HCT116 (cell line): ENCODE results near the gene TCF21. TPM values are rescaled to one million over a fixed set of nuclear protein-coding genes. Genes with fewer than 3 reads are reported as not detected.

Experiments used
- ATAC-seq: fragments of 200-7000 bp; cut with Tn5 transposase; 2 replicates; pipeline ENCODE4 v1.9.1; 2020; ENCODE audit warnings: mild to moderate bottlenecking, moderate library complexity
- BruUV-seq: library from RNA; stranded (reverse); fragments of 400-500 nt; replicated peaks from 2 replicates; lab custom pipeline; 2021; lab: Mats Ljungman, UMichigan
- CTCF ChIA-PET: fragments of 300-600 bp; sonication (Branson Sonifier 250); formaldehyde crosslinking; loops from one replicate; lab custom pipeline; 2021; ENCODE audit warnings: antibody characterized with exemption; lab: Charles Lee
- POLR2A ChIA-PET: fragments of 300-600, 350-600 bp; sonication (Branson Sonifier 250); formaldehyde crosslinking; loops from one replicate; lab custom pipeline; 2021; ENCODE audit warnings: antibody characterized with exemption; lab: Charles Lee
- RAD21 ChIA-PET, 2 experiments: fragments of 300-600 bp; sonication (Branson Sonifier 250); formaldehyde crosslinking; loops; one replicate each; lab custom pipeline; 2023; ENCODE audit warnings: low total read pairs in 2 of 2; ENCODE audit not compliant: uncharacterized antibody in 2 of 2, unreplicated experiment in 2 of 2, low non-redundant PET in 1 of 2; lab: Charles Lee
- DNase-seq: peaks from one replicate; pipeline ENCODE4 v3.0.0-alpha.2; 2010; ENCODE audit warnings: low read depth, low spot score
- H2AFZ ChIP-seq: fragments of 200-600 bp; shearing (Covaris generic), sonication (generic); 2 replicates; pipeline ENCODE4 v1.6.1; 2017; ENCODE audit warnings: low read depth, mixed run types, mixed read lengths, antibody characterized with exemption, low read length; ENCODE audit not compliant: poor library complexity, severe bottlenecking
- H3K27ac ChIP-seq: 2 replicates; pipeline ENCODE4 v1.5.1; 2012; ENCODE audit warnings: low read depth, low read length
- H3K27me3 ChIP-seq: fragments of 200-600 bp; sonication (generic); 2 replicates; pipeline ENCODE4 v1.6.1; 2016; ENCODE audit warnings: mixed run types, low read length, mixed read lengths; ENCODE audit not compliant: insufficient read depth
- H3K36me3 ChIP-seq, 2 experiments: fragments of 200-500 bp in 1 of 2; fragments of 200-600 bp in 1 of 2; sonication (Bioruptor generic) in 1 of 2; sonication (generic) in 1 of 2; 2 replicates each; pipeline versions ENCODE4 v1.5.1 to v1.6.1; 2014 to 2016; ENCODE audit warnings: low read length in 2 of 2, inconsistent platforms in 1 of 2, mixed read lengths in 1 of 2, mixed run types in 1 of 2; ENCODE audit not compliant: insufficient read depth in 2 of 2, control insufficient read depth in 1 of 2
- H3K4me1 ChIP-seq, 2 experiments: fragments of 200-600 bp in 1 of 2; sonication (generic) in 1 of 2; 2 replicates each; pipeline versions ENCODE4 v1.5.1 to v1.6.1; 2012 to 2017; ENCODE audit warnings: low read length in 2 of 2, inconsistent platforms in 1 of 2, mild to moderate bottlenecking in 1 of 2, mixed read lengths in 1 of 2, mixed run types in 1 of 2, moderate library complexity in 1 of 2; ENCODE audit not compliant: insufficient read depth in 2 of 2, control insufficient read depth in 1 of 2
- H3K4me2 ChIP-seq: fragments of 200-600 bp; sonication (generic); 2 replicates; pipeline ENCODE4 v1.6.1; 2017; ENCODE audit warnings: mixed run types, low read length, mixed read lengths
- H3K4me3 ChIP-seq, 2 experiments: fragments of 200-600 bp in 1 of 2; sonication (generic) in 1 of 2; replicated peaks in 1 of 2; 2 replicates each; pipeline ENCODE4 v1.5.1; 2011 to 2016; ENCODE audit warnings: low read length in 2 of 2, control low read depth in 1 of 2, low read depth in 1 of 2, mild to moderate bottlenecking in 1 of 2, mixed read lengths in 1 of 2, mixed run types in 1 of 2
- H3K79me2 ChIP-seq: fragments of 200-600 bp; sonication (generic); 2 replicates; pipeline ENCODE4 v1.6.1; 2017; ENCODE audit warnings: mild to moderate bottlenecking, mixed run types, low read length, moderate library complexity, mixed read lengths; ENCODE audit not compliant: insufficient read depth
- H3K9ac ChIP-seq: fragments of 200-600 bp; sonication (generic); 2 replicates; pipeline ENCODE4 v1.6.1; 2016; ENCODE audit warnings: low read length, mixed read lengths
- H3K9me2 ChIP-seq: fragments of 200-600 bp; sonication (generic), shearing (Covaris generic); 2 replicates; pipeline ENCODE4 v1.6.1; 2017; ENCODE audit warnings: mixed run types, mild to moderate bottlenecking, moderate library complexity; ENCODE audit not compliant: insufficient read depth
- H3K9me3 ChIP-seq, 2 experiments: fragments of 200-500 bp in 1 of 2; fragments of 200-600 bp in 1 of 2; sonication (Bioruptor generic) in 1 of 2; sonication (generic) in 1 of 2; 2 replicates each; pipeline ENCODE4 v1.6.1; 2014 to 2017; ENCODE audit warnings: low read length in 2 of 2, mixed read lengths in 2 of 2, inconsistent platforms in 1 of 2, low read depth in 1 of 2, mild to moderate bottlenecking in 1 of 2, mixed run types in 1 of 2, moderate library complexity in 1 of 2; ENCODE audit not compliant: control insufficient read depth in 1 of 2, insufficient read depth in 1 of 2
- H4K20me1 ChIP-seq: fragments of 200-600 bp; sonication (generic), shearing (Covaris generic); 2 replicates; pipeline ENCODE4 v1.6.1; 2017; ENCODE audit warnings: mixed run types, mild to moderate bottlenecking, moderate library complexity; ENCODE audit not compliant: insufficient read depth
- CBX3 ChIP-seq: IDR thresholded peaks from 2 replicates; pipeline ENCODE4 v1.6.1; 2012; ENCODE audit warnings: low read depth
- CEBPB ChIP-seq: IDR thresholded peaks from 2 replicates; pipeline ENCODE4 v1.6.1; 2012; ENCODE audit warnings: low read depth
- CTCF ChIP-seq, 3 experiments: fragments of 200-600 bp in 1 of 3; sonication (generic) in 1 of 3; IDR thresholded peaks in 2 of 3; conservative IDR thresholded peaks in 1 of 3; 2 replicates each; pipeline ENCODE4 v1.5.1; 2012 to 2017; ENCODE audit warnings: low read depth in 2 of 3, low read length in 2 of 3, antibody characterized with exemption in 1 of 3, borderline replicate concordance in 1 of 3, control low read depth in 1 of 3, mild to moderate bottlenecking in 1 of 3, mixed read lengths in 1 of 3, mixed run types in 1 of 3, moderate library complexity in 1 of 3; ENCODE audit not compliant: insufficient read depth in 1 of 3
- EGR1 ChIP-seq: IDR thresholded peaks from 2 replicates; pipeline ENCODE4 v1.6.1; 2012; ENCODE audit warnings: low read depth
- ELF1 ChIP-seq: IDR thresholded peaks from 2 replicates; pipeline ENCODE4 v1.6.1; 2012; ENCODE audit warnings: low read depth, borderline replicate concordance
- EZH2 ChIP-seq: fragments of 200-600 bp; sonication (generic); IDR thresholded peaks from 2 replicates; pipeline ENCODE4 v1.6.1; 2017; ENCODE audit warnings: antibody characterized with exemption, mixed run types
- JUND ChIP-seq: IDR thresholded peaks from 2 replicates; pipeline ENCODE4 v1.6.1; 2012
- POLR2A ChIP-seq: IDR thresholded peaks from 2 replicates; pipeline ENCODE4 v1.7.0; 2011; ENCODE audit warnings: borderline replicate concordance; ENCODE audit not compliant: insufficient read depth, insufficient read length; ENCODE audit errors: extremely low read depth
- POLR2AphosphoS5 ChIP-seq: IDR thresholded peaks from 2 replicates; pipeline ENCODE4 v1.6.1; 2011; ENCODE audit warnings: mild to moderate bottlenecking, low read depth, low read length, moderate library complexity
- SP1 ChIP-seq: IDR thresholded peaks from 2 replicates; pipeline ENCODE4 v1.6.1; 2012; ENCODE audit warnings: low read depth
- YY1 ChIP-seq: IDR thresholded peaks from 2 replicates; pipeline ENCODE4 v1.6.1; 2011; ENCODE audit warnings: low read length, low read depth, moderate library complexity, mild to moderate bottlenecking; ENCODE audit not compliant: insufficient replicate concordance; ENCODE audit errors: extremely low read depth
- ZBTB33 ChIP-seq: IDR thresholded peaks from 2 replicates; pipeline ENCODE4 v1.6.1; 2011; ENCODE audit warnings: mild to moderate bottlenecking, low read length, moderate library complexity; ENCODE audit not compliant: insufficient replicate concordance; ENCODE audit errors: extremely low read depth
- ZNF274 ChIP-seq: fragments of 200-500 bp; sonication (Bioruptor generic); IDR thresholded peaks from 2 replicates; pipeline ENCODE4 v1.6.1; 2014; ENCODE audit warnings: mild to moderate bottlenecking, low read depth, low read length, inconsistent platforms
- intact Hi-C: fragments of 100-400 bp; cut with micrococcal nuclease; formaldehyde crosslinking; loops from 2 replicates; pipeline ENCODE4 v1.10.0; 2022
- total RNA-seq: library from RNA; stranded (reverse); gene quantifications from one replicate; pipeline ENCODE4 v1.2.1, GENCODE V29; 2021; ENCODE audit not compliant: unreplicated experiment
- TF ChIP-seq, protein P1 (sequence below): IDR thresholded peaks from 2 replicates; pipeline ENCODE4 v1.6.1; 2012

The TCF21 gene
- total RNA-seq, 1 experiment from 2014 or later = 0.20 TPM

GRCh38 chr6:133887156-133887879 lies 1.6 kb upstream of the TCF21 start:
- DNase-seq (no peak), ATAC-seq (no peak)
- H3K9ac ChIP-seq = no peak overlapping the region
- no peak overlapping the region for H3K4me3 ChIP-seq
- TF ChIP-seq ZNF274 (no peak), JUND (no peak), ZBTB33 (no peak), CEBPB (no peak), YY1 (no peak), CBX3 (no peak), EZH2 (no peak), EGR1 (no peak), POLR2AphosphoS5 (no peak), SP1 (no peak), CTCF (IDR thresholded peaks at IDR 0.05 in 2 of 3, conservative IDR thresholded peaks at IDR 0.05 in 1 of 3; ENCODE audit: borderline replicate concordance in 1 of 3, insufficient read depth in 1 of 3, low read depth in 2 of 3, low read length in 2 of 3) (no peak), POLR2A (no peak), ELF1 (no peak)
- TF ChIP-seq, protein P1, sequence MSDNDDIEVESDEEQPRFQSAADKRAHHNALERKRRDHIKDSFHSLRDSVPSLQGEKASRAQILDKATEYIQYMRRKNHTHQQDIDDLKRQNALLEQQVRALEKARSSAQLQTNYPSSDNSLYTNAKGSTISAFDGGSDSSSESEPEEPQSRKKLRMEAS = no peak
- H3K4me1 ChIP-seq = peaks cover 4 to 22% of the 10 kb centered on the region in 2 experiments; a peak in 3 of 4 replicates
- intact Hi-C loops = no loop called here
- no peaks in the 10 kb centered on the region for H3K36me3 ChIP-seq
- H2AFZ ChIP-seq = no peak overlapping the region
- ChIA-PET CTCF (interaction anchor here (1.0 kb wide), 1 partner anchor 34 kb away, joined by 3 read pairs; no protein-coding TSS in a partner anchor), POLR2A (no interaction called here), RAD21 (no interaction called here)
- BruUV-seq = no TSS peak
- no peaks in the 10 kb centered on the region; the same call in 1 of the 2 replicates for H3K27me3 ChIP-seq
- H3K9me3 ChIP-seq = no peaks in the 10 kb centered on the region
- H4K20me1 ChIP-seq = no peaks in the 10 kb centered on the region
- H3K27ac ChIP-seq = no peak overlapping the region
- H3K4me2 ChIP-seq = no peak overlapping the region
- H3K79me2 ChIP-seq = no peaks in the 10 kb centered on the region
- H3K9me2 ChIP-seq = no peaks in the 10 kb centered on the region
